Lower leg skin (tissue), 4 donors: ENCODE measurements around the gene TMCO5A. TPM values are rescaled to one million over a fixed set of nuclear protein-coding genes. Genes with fewer than 3 reads are reported as not detected.

ENCODE experiments used
- DNase-seq, 2 donors: peaks; one replicate each; pipeline ENCODE4 v3.0.0-alpha.2; 2019; ENCODE audit warnings: low spot score in 2 of 2
- H3K4me3 ChIP-seq: fragments of 200-600 bp; sonication (generic); 2 replicates; pipeline ENCODE4 v1.5.1; 2017; ENCODE audit warnings: mild to moderate bottlenecking, low read depth; ENCODE audit not compliant: poor library complexity, severe bottlenecking
- POLR2A ChIP-seq, 2 donors: fragments of 450-650 bp; IDR thresholded peaks; one replicate each; pipeline ENCODE4 v1.6.1; 2016 to 2017; ENCODE audit warnings: antibody characterized with exemption in 2 of 2, mild to moderate bottlenecking in 1 of 2, moderate library complexity in 1 of 2
- WGBS, 2 donors: methylation state at CpG; one replicate each; pipeline ENCODE4 v1.1.5; 2018; 5-methylcytosine and 5-hydroxymethylcytosine counted together
- intact Hi-C: fragments of 100-400 bp; cut with DNase I; formaldehyde crosslinking; loops from one replicate; pipeline ENCODE4 v1.15.0; 2023; ENCODE audit warnings: low total_unique reads
- total RNA-seq, 4 donors: library from RNA; depleted of rRNA; stranded (reverse); fragments of >200 nt; gene quantifications; one replicate each; pipeline ENCODE4 v1.1.0, GENCODE V29; 2016
- TF ChIP-seq, protein P1 (sequence below), 3 donors: fragments of 450-650 bp; IDR thresholded peaks; one replicate each; pipeline ENCODE4 v1.5.1; 2016; ENCODE audit warnings: antibody characterized with exemption in 3 of 3, mild to moderate bottlenecking in 3 of 3, moderate library complexity in 2 of 3

The TMCO5A gene
- not detected for total RNA-seq

GRCh38 chr15:37934340-37934739 lies at the start of gene TMCO5A:
Gene TMCO5A (plus strand): TSS chr15:37934640. CDS start chr15:37936324, 1,684 bp downstream.
- TF ChIP-seq POLR2A (IDR thresholded peaks at IDR 0.05) = no peak
- TF ChIP-seq, protein P1, sequence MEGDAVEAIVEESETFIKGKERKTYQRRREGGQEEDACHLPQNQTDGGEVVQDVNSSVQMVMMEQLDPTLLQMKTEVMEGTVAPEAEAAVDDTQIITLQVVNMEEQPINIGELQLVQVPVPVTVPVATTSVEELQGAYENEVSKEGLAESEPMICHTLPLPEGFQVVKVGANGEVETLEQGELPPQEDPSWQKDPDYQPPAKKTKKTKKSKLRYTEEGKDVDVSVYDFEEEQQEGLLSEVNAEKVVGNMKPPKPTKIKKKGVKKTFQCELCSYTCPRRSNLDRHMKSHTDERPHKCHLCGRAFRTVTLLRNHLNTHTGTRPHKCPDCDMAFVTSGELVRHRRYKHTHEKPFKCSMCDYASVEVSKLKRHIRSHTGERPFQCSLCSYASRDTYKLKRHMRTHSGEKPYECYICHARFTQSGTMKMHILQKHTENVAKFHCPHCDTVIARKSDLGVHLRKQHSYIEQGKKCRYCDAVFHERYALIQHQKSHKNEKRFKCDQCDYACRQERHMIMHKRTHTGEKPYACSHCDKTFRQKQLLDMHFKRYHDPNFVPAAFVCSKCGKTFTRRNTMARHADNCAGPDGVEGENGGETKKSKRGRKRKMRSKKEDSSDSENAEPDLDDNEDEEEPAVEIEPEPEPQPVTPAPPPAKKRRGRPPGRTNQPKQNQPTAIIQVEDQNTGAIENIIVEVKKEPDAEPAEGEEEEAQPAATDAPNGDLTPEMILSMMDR (IDR thresholded peaks at IDR 0.05) = no peak
- WGBS, 2 donors = 73 to 83% methylated on average over 1 of the region's 1 CpG
- no peak within 1 kb of the TSS for H3K4me3 ChIP-seq
- intact Hi-C loops = no loop called here
- no peak for DNase-seq

GRCh38 chr15:37885651-37886050 lies 48.8 kb upstream of the TMCO5A start:
- TF ChIP-seq, protein P1 (IDR thresholded peaks at IDR 0.05) = no peak
- TF ChIP-seq POLR2A (IDR thresholded peaks at IDR 0.05) = no peak
- no peak overlapping the region for H3K4me3 ChIP-seq
- DNase-seq = no peak
- intact Hi-C loops = no loop called here

DNA sequence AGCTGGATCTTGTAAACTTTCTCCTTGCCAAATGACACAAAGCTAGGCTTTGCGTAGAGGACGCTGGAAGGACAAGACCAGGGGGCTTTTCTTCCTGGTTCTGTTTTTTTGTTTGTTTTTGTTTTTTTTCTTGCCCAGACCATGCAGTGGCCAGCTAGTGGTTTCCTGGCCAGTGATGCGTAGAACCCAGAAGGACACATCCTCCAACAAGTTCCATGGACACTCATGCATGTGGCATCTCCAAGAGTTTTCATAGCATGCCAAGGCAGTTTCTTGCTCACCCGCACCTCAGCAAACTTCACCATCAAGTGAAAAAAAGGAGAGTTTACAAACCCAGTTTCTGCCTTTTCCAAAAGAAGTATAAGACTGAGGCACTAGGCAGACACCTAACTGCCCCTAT lies 46.1 kb upstream of the TMCO5A start:
- WGBS, 2 donors = 84 to 92% methylated on average over 4 of the region's 4 CpGs
- intact Hi-C loops = no loop called here
- TF ChIP-seq POLR2A (IDR thresholded peaks at IDR 0.05) = no peak
- TF ChIP-seq, protein P1 (IDR thresholded peaks at IDR 0.05) = no peak
- no peak overlapping the region for H3K4me3 ChIP-seq
- no peak for DNase-seq

DNA sequence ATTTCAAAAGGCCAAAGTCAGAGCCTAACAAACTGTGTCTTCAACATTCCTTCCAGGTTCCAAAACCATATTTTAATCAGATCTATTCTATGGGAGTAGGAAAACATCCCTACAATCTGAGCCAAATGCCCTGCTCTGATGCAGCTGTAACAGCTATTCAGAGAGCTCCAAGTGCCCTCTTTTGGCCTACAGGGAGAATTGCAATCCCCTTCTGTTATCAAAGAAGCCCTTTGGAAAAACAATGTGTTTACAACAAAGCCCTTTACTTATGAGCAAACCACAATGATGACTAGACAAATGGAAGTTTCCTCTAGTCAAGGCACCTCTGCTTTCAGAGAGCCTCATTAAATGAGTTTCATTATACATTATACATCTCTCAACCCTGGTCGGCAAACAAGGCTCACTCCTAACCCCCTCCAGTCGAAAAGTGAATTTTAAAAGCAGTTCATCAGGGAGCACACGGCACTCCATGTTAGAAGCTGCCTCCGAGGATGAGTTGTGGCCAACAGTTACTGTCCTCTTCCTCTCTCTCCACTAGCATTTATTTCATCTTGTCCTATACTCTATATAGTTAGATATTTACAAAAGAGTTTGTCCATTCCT lies 42.6 kb upstream of the TMCO5A start:
- WGBS, 2 donors = 44 to 50% methylated on average over 4 of the region's 4 CpGs

DNA sequence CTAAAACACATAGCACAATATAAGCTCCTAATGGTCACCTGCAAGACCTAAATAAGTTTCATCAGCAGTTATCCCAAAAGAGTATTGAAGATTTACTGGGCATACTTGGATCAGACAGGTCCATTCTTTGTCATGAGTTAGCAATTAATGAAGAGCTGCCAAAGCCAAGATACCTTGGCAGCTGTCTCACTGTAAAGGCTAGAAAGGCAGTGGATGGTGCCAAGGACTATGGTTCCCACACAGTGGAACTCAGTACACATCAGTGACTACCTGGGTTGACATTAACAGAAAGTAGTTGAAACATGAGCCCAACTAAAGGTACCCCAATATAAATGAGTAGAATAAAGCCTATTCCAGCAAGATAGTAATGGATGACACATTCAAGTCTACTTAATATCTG lies 41.1 kb upstream of the TMCO5A start:
- intact Hi-C loops = no loop called here
- DNase-seq = no peak

More for the DNA sequence above, 42.6 kb upstream of the TMCO5A start:
- DNase-seq = no peak
- intact Hi-C loops = no loop called here
- TF ChIP-seq, protein P1 (IDR thresholded peaks at IDR 0.05) = no peak
- no peak for TF ChIP-seq POLR2A (IDR thresholded peaks at IDR 0.05)
- H3K4me3 ChIP-seq = no peak overlapping the region

More for the DNA sequence above, 41.1 kb upstream of the TMCO5A start:
- H3K4me3 ChIP-seq = no peak overlapping the region
- TF ChIP-seq, protein P1 (IDR thresholded peaks at IDR 0.05) = no peak
- TF ChIP-seq POLR2A (IDR thresholded peaks at IDR 0.05) = no peak
